ENCODE results near the gene CD177.
"Not testable (repeated sequence)": the region's sequence is repeated elsewhere in the genome, so short reads cannot be mapped to it uniquely, and the experiment has no call there.

CD177 gene

GRCh38 chr19:43336508-43336907 is 17.0 kb upstream of the CD177 start:
- DNase-seq, result not testable (repeated sequence)

- no peak for DNase-seq
Measured at GRCh38 chr19:43337737-43338136, 15.7 kb upstream of the CD177 start.

- no peak for DNase-seq
Measured at GRCh38 chr19:43338530-43338929, 15.0 kb upstream of the CD177 start.

DNA sequence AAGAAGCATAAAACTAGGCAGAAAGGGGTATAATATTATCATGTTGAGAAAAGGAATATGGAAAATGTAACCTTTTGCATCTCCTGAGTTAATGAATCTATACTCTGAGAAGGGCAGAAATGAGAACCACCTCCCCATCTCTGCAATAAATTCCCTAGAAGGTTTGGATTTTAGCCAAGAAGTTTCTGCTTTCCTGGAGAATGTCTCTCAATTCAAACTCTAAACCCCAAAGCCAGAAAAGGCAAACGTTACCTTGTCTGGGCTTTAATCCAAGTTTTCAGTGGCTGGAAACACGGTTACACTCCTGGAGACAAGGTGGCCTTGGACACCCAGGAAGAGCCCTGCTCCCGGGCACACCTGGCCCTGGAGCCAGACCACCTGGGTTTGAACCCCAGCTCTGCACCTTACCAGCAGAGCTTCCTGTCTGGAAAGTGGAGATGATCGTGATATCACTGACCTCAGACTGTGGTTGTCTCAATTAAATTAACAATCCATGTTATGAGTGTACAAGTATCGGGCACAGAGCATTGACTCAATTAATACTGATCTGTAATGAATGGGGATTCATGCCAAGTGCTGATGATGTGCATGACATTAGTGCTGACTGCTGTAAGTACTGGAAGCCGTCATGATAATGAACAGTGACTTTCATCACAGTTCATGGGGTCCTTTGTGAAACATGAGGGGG is 14.1 kb upstream of the CD177 start:
- not testable (repeated sequence) for DNase-seq

- not testable (repeated sequence) for DNase-seq
Measured at GRCh38 chr19:43340101-43340500, 13.4 kb upstream of the CD177 start.

DNA sequence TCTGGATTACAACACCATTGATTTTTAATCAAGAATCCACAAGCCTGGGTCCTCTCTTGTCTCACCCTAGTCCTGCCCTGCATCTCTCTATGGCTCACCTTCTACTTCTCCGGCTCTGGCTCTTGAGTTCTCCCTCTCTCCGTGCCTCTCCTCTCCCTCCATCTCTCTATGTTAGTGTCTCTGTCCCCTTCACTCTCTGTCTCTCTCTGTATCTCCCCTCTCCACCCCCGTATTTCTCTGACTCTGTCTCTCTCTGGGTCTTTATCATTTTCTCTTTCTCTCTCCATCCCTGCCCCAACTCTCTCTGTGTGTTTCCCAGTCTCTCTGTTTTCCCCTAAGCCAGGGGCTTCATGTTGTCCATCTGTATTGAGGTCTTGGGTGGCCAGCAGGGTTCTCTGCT is 12.4 kb upstream of the CD177 start:
- DNase-seq, result not testable (repeated sequence)

DNA sequence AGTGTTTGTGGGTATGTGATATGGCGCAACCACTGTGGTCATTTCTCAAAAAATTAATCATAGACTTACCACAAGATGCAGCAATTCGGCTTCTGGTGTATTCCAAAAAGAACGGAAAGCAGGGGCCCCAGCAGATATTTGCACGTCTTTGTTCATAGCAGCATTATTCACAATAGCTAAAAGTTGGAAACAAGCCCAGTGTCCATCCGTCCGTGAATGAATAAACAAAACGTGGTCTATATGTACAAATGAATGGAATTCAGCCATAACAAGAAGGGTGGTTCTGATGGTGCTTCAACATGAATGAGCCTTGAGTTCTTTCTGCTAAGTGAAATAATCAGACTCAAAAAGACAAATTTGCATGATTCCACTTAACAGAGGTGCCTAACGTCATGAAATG is 11.4 kb upstream of the CD177 start:
- not testable (repeated sequence) for DNase-seq

DNA sequence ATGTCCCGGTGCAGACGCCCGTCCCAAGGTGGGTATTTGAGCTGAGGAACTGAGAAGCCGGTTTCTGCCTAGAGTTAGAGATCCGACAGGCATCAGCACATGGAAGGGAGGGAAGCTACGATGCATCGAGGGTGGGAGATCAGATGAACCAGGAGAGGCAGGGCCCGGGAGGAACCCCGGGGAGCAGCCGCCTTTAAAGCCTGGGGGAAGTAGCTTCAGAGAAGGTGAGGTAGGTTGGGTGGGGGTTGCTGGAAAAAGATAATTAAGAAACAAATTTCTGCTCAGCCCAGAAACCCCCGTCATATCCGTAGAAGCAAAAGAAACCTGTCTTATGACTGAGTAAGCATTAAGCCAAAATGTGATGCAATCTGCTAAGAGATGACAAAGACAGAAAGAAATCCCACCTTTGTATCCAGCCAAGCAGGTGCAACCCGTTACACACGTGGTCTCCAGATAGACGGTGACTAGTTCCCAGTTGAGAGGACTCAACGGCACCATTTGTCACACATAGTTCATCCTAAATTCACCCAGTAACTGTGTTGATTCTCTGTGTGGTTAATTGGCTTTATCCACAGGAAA is 9.1 kb upstream of the CD177 start:
- DNase-seq, result not testable (repeated sequence)

GRCh38 chr19:43349813-43350212 is 3.7 kb upstream of the CD177 start:
- DNase-seq, result not testable (repeated sequence)

DNA sequence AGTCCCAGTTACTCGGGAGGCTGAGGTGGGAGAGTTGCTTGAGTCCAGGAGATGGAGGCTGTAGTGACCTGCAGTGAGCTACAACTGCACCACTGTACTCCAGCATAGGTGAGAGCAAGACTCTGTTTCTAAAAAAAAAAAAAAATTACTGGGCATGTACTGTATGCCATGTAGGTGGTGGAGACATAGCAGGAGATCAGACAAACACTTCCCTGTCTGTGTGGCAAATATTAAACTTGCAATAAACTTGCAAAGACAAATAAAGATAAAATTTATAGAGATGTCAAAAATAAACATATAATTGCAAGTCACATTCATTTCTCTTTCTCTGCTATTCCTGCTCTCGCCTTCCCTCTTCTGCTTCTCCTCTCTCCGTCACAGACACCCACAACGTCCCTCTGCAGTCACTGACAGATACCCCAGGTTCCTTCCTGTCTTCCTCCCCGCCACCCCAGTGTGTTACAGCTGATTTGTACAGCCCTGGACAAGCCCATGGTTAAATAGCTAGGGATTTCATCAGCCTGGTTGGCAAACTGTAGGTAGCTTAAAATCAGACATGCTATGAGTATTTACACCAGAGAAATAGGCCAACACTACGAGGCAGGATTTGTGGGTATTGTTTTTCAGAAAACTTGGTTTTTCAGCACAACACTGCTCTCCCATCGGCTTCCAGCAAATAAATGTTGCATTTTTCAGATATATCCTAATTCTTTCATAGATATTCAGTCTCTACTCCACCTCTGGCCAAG is 1.3 kb upstream of the CD177 start:
- no peak for DNase-seq

GRCh38 chr19:43354305-43354627 is 780 bp downstream of the CD177 start:
- no peak for DNase-seq

GRCh38 chr19:43356749-43357148 is 3.3 kb downstream of the CD177 start:
- DNase-seq, result not testable (repeated sequence)

DNA sequence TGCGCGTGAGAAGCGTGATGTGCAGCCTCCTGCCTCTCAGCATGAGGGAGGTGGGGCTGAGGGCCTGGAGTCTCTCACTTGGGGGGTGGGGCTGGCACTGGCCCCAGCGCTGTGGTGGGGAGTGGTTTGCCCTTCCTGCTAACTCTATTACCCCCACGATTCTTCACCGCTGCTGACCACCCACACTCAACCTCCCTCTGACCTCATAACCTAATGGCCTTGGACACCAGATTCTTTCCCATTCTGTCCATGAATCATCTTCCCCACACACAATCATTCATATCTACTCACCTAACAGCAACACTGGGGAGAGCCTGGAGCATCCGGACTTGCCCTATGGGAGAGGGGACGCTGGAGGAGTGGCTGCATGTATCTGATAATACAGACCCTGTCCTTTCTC is 8.7 kb downstream of the CD177 start:
- no peak for DNase-seq

- no peak for DNase-seq
Measured at GRCh38 chr19:43362745-43363144, 9.3 kb downstream of the CD177 start.

DNA sequence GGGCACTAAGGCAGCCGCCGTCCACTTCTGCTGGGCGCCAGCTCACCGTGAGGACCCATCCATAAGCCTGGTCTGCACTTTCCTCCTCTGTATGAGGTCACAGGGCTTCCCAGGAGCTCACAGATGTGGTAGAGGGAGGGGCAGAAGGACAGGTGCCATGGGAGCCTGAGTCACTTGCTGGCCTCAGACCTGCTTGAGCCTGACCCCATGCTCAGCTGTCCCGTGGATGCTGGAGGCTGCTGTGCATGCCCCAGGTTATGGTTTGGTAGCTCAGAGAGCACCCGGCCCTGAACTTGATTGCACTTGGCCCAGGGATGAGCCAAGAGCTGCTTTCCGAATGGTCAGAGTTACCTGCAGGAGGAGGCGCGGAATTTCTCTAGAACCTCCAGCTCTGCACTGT is 12.2 kb downstream of the CD177 start:
- not testable (repeated sequence) for DNase-seq

DNA sequence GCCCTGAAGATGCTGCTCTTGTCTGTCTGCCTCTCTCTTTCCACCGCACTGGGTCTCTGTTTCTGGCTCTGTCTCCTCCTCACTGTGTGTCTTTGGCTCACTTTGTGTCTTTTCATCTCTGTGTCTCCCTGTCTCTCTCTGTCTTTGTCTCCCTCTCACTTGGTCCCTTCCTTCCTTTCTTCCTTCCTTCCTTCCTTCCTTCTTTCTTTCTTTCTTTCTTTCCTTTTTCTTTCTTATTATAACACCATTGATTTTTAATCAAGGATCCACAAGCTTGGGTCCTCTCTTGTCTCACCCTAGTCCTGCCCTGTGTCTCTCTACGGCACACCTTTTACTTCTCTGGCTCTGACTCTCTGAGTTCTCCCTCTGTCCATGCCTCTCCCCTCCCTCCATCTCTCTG is 14.3 kb downstream of the CD177 start:
- DNase-seq, result no peak

DNA sequence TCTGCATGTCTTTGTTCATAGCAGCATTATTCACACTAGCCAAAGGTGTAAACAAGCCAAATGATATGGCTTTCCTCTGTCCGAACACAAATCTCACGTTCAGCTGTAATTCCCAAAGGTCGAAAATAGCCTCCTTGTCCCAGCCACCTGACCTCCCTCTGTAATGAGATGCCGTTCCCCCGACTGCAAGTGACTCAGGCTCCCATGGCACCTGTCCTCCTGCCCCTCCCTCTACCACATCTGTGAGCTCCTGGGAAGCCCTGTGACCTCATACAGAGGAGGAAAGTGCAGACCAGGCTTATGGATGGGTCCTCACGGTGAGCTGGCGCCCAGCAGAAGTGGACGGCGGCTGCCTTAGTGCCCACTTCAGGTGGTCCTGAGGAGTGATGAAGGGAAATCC is 15.4 kb downstream of the CD177 start:
- DNase-seq, result not testable (repeated sequence)

GRCh38 chr19:43371909-43372308 is 18.4 kb downstream of the CD177 start:
- no peak for DNase-seq

- no peak for DNase-seq
Measured at GRCh38 chr19:43372462-43372861, 19.0 kb downstream of the CD177 start.

DNA sequence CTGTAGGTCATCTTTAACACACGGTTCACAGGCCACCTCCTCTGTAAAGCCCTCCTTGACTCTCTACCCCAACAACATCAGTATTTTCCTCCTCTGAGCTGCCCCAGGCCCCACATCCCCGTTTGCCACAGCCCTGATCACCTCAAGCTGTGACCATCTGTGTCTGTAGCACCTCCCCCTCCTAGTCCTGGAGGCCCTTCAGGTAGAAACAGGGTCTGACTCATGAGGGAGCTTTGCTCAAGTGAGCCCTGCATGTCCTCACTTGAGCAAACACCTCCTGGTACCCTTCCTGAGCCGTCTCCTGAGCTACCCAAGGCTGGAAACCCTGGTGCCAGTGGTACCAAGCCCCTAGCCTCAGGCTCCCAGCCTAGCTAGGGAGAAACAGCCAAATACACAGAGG is 24.1 kb downstream of the CD177 start:
- not testable (repeated sequence) for DNase-seq

DNA sequence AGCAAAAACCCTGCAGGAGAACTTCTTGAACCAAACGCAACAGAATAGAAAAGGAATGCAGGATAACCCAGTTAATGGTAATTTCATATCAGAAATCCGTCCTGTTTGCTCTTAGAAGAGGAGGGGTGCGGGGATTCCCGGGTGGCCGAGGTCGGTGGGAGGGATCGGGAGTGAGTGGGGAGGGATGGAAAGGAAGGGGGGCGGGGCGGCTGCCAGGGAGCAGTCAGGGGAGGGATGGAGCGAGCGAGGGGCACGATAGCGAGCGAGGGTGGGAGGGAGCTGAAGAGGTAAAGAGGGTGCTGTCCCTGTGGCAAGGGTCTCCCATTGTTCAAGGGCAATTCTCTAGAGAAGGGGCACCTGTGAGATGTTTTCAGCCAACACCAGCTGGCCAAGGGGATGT is 26.5 kb downstream of the CD177 start:
- no peak for DNase-seq

GRCh38 chr19:43380771-43381386 is 27.4 kb downstream of the CD177 start:
- no peak for DNase-seq

DNA sequence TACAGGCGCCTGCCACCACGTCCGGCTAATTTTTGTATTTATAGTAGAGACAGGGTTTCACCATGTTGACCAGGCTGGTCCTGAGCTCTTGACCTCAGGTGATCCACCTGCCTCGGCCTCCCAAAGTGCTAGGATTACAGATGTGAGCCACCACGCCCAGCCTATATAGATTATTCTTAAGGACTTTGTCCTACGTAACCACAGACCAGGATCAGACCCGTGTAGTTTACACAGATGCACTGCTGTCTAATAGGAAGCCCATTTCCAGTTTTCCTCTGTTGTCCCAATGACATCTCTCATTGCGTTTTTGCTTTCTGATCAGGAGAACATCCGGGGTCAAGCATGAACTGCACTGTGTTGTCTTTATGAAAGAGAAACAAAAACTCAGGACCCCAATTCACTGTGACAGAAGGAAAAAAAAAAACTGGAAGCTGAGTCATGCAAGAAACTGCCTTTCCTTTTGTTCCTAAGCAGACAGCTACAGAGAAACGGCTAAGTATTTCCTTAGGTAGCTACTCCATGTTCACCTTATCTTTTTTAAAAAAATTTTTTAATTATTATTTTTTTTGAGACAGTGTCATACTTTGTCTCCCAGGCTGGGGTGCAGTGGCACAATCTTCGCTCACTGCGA is 29.2 kb downstream of the CD177 start:
- DNase-seq, result not testable (repeated sequence)
